SKM-1 treated with dmso at 0.1 percent for 144 hours (cell line): Measurements from ENCODE around the gene EGFLAM.

Experiments
- DNase-seq: peaks from one replicate; lab custom pipeline; 2025; ENCODE audit not compliant: unreplicated experiment; lab: John Stamatoyannopoulos, UW

The EGFLAM gene

GRCh38 chr5:38467353-38468040 lies 209.1 kb downstream of the EGFLAM start:
- no peak for DNase-seq

GRCh38 chr5:38468202-38468673 lies 209.9 kb downstream of the EGFLAM start:
- DNase-seq = no peak

- no peak for DNase-seq
These were observed 210.8 kb downstream of the EGFLAM start for GRCh38 chr5:38468978-38469706.

- no peak for DNase-seq
These were observed 211.4 kb downstream of the EGFLAM start for GRCh38 chr5:38469707-38470267.

- no peak for DNase-seq
These were observed 213.3 kb downstream of the EGFLAM start for GRCh38 chr5:38471709-38472108.

GRCh38 chr5:38472541-38472940 lies 214.2 kb downstream of the EGFLAM start:
- no peak for DNase-seq

GRCh38 chr5:38473008-38473407 lies 214.6 kb downstream of the EGFLAM start:
- DNase-seq = no peak

GRCh38 chr5:38478166-38478565 lies 219.8 kb downstream of the EGFLAM start:
- DNase-seq = no peak

- DNase-seq = no peak
These were observed 220.5 kb downstream of the EGFLAM start for GRCh38 chr5:38478878-38479277.

- no peak for DNase-seq
These were observed 221.1 kb downstream of the EGFLAM start for GRCh38 chr5:38479315-38479904.

GRCh38 chr5:38483805-38484398 lies 225.5 kb downstream of the EGFLAM start:
- DNase-seq = no peak

GRCh38 chr5:38494175-38494574 lies 235.8 kb downstream of the EGFLAM start:
- no peak for DNase-seq

GRCh38 chr5:38494763-38495162 lies 236.4 kb downstream of the EGFLAM start:
- DNase-seq = no peak

GRCh38 chr5:38497946-38498345 lies 239.6 kb downstream of the EGFLAM start:
- no peak for DNase-seq

- no peak for DNase-seq
These were observed 242.4 kb downstream of the EGFLAM start for GRCh38 chr5:38500573-38501260.

GRCh38 chr5:38506302-38506701 lies 247.9 kb downstream of the EGFLAM start:
- no peak for DNase-seq

- no peak for DNase-seq
These were observed 250.8 kb downstream of the EGFLAM start for GRCh38 chr5:38509185-38509584.
